Suprapubic skin (tissue), 4 donors: ENCODE data around the gene TFPI2.

Experiments
- CTCF ChIP-seq, 2 donors: fragments of 200-600 bp in 1 of 2; fragments of 450-650 bp in 1 of 2; sonication (generic) in 1 of 2; IDR thresholded peaks; one replicate each; pipeline ENCODE4 v1.5.1; 2016 to 2019; ENCODE audit warnings: antibody characterized with exemption in 2 of 2, mild to moderate bottlenecking in 1 of 2, moderate library complexity in 1 of 2
- EP300 ChIP-seq: sonication (generic); formaldehyde crosslinking; IDR thresholded peaks from one replicate; pipeline ENCODE4 v1.6.1; 2017; ENCODE audit warnings: antibody characterized with exemption
- POLR2A ChIP-seq, 2 donors: fragments of 450-650 bp; IDR thresholded peaks; one replicate each; pipeline ENCODE4 v1.6.1; 2017; ENCODE audit warnings: antibody characterized with exemption in 2 of 2, mild to moderate bottlenecking in 2 of 2, moderate library complexity in 2 of 2
- POLR2AphosphoS5 ChIP-seq, 3 donors: sonication (generic); formaldehyde crosslinking; IDR thresholded peaks; one replicate each; pipeline ENCODE4 v1.6.1; 2017; ENCODE audit warnings: antibody characterized with exemption in 3 of 3

- TF ChIP-seq POLR2AphosphoS5 (IDR thresholded peaks at IDR 0.05) (no peak), EP300 (no peak), CTCF (IDR thresholded peaks at IDR 0.05) (no peak), POLR2A (IDR thresholded peaks at IDR 0.05) (no peak)
These were observed 34.2 kb downstream of the TFPI2 start for GRCh38 chr7:93856323-93856722.
